Stimulated activated CD8-positive, alpha-beta memory T cell treated with anti-CD3 and anti-CD28 coated beads, Interleukin-7, amount 100 ng/mL, for 24 hours (primary cell): ENCODE measurements around the gene SEMA3C.

ENCODE experiments used
- DNase-seq: peaks from one replicate; pipeline ENCODE4 v3.0.0-alpha.2; 2020; ENCODE audit warnings: low read depth

Gene SEMA3C

DNA sequence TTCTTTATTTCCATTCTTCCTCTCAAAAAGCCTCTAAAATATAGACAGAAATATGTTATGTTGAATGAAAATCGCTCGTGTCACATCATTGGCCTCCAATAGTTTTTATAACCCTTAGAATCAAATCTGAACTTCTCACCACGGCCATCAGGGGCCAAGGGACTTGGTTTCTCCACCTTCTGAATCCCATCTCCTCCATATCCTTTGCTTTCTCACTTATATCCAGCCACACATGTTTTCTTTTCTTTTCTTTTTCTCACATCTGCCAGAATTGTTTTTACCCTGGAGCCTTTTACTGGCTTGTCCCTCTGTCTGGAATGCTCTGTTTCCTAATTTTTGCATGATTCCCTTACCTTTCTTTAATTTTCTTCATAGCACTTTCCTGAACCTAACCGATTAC is 184.8 kb downstream of the SEMA3C start:
- no peak for DNase-seq

DNA sequence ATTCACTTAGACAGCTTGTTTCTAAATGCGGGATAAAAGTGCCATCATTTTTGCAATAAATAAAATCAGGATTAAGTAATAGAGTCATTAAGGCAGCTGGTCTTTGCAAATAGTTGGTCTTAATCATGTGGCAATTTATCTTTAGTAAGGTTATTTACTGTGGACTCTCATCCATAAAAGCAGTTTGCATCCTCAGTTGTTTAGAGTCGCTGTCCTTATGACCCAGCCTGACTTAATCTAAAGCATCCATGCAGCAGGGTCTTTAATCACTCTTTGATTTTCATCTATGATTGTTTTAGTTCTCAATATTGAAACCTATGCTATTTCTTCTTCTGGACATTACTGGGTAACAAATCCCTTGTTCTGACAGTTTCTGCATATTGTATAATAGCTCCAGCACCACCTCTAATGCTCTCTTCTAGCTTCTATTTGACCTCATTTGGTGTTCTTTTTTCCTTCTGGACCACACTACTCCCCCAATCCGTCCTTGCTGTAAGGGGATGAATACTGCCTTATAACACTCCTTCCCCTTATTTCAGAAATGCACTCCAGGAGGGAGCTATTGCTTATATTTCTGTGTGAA is 185.4 kb downstream of the SEMA3C start:
- DNase-seq = no peak

DNA sequence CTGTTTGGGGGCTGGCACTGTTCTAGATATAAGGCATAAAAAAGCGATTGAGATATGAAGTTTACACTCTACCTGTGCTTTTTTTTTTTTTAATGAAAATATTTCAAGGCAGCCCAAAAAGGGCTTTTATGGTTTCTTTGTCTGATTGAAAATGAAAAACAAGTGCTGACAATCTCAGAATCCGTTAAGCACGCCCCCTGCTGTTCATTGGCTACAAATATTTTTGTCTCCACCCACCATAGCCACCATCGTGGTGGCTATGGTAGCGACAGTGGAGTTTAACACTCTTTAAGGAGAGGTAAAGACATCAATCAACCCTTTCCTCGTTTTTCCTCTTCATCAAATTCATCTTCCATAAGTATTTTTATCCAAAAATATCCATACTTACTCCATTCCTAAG is 186.2 kb downstream of the SEMA3C start:
- no peak for DNase-seq

DNA sequence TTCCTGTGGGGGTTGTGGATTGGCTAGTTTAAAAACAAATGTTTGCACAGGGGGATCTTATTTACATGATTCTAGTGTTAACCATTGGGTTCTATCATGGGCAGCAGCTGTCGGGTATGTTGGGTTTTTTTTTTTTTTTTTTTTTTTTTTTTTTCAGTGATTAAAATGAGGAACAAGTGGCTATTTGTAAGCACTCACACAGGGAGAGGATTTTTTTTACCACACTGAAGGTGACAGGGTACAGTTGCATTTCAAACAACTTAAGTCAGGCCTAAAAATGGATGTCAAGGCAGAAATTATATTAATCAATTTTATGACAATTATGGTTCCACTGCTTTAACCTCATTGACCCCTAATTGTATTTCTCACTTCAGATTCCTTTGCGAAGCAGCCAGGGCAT is 187.6 kb downstream of the SEMA3C start:
- DNase-seq = no peak

DNA sequence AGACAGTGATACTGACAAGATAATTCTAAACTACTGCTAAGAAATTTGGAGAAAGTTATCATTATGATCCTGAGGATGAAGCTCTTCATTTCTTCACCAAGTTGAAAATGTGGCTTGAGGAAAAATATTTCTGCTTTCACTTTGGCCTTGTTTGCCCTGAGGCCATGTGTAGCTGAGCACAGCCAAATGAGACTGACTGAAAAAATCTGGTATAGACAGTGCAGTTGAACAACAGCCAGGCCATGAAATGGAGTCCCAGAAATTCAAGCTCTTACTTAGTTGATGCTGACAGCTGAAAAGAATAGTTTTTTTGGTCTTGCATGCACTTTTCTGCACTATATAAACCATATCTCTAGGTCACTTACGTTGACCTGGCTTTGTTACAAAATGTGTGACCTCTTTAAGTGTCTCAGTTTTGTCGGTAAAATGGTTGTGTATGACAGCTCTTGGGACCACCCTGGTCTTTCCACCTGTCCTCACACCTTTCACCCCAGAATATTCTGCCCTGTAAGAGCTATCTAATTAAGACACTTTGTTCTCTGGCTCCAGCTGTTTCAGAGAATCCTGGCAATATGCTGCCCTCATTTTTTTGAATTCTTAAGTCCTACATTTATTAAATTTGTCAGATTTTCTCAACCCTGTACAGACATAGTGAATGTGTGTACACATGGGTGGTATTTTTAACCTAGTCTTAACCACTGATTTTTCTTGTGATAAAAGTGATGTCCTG is 189.1 kb downstream of the SEMA3C start:
- DNase-seq = no peak

DNA sequence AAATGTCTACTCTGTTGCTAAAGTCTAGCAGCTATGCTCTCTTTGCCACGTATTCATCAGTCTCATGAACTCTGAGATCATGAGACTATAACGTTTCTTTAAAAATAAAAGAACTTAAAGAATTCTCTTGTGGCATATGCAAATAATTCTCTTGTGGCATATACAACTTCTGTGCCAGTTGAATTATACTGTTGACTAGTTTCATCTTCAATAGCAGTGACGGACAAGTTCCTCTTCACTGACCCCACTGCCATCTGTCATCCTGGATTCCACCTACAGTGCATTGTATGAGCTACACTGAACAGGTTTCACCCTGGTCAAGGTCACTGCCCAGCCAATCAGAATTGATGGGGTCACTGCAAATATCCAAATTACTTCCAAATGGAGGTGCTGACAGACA is 192.2 kb downstream of the SEMA3C start:
- DNase-seq = no peak

DNA sequence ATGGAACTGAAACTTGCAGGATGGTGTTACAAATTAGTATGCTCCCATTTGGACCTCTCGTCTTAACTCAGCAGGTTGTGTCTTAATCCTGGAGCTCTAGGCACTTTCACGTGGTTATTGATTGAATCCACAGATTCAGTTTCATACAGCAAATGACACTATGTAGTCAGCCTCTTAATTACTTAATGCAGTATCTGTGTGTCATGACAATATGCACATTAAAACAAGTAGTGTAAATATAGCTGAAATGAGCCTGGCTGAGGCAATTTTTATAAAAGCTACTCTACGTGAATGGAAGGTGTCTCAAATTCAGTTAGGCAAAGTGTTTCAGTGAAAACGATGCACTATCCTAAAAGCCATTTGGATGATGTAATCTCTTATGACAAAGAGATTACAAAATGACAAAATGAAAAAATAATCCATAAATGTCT is 193.7 kb downstream of the SEMA3C start:
- DNase-seq = no peak

DNA sequence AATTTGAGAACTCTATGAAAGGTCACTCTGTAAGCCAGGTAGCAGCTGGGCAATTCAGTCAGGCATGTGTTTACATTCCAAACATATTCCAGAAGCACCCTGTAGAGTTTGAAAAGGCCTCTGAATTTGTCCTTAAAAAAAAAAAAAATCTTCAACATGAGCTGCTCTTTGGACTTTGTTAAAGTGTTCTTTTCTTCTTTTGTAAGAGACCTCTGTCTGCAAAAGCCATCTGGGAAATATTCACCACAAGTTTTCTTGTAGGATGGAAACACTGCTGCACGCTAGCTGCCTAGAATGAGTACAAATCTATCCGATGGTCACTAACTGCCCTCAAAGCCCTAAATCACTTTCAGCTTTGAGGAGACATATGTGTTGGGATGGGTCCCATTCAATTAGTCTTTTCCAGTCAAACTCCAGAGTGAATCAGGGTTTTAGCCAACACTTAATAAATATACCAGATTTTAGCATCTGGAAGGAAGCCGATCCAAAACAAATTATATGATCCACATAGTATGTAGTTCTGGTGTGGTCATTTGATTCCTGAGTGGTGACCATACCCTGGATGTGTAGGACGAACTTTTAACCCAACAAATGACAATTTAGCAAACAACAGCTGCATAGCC is 194.5 kb downstream of the SEMA3C start:
- DNase-seq = no peak

DNA sequence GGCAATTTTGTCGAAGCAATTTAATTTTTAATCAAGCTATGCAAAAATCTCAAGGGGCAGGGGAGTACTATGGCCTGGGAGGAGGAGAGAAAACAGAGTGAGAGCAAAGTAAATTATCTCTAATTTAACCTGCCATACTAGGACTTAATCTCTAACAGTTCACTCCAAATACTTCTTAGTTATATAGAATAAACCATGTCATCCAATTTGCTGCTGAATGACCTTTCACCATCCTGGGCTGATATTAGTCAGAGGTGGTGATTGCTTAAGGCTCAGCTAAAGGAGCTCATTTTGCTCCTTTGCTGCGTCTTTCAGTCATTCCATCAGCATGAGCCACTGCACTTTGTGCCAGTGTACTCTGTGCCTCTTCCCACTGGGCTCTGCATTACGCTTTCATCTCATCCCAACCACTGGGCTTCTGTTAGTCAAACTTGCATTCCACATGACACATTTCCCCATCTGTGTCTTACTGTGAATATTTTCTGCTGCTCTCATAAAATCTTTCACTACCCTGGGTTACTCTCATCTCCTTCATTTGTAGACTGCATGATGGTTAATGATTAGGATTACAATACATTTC is 196.1 kb downstream of the SEMA3C start:
- no peak for DNase-seq

DNA sequence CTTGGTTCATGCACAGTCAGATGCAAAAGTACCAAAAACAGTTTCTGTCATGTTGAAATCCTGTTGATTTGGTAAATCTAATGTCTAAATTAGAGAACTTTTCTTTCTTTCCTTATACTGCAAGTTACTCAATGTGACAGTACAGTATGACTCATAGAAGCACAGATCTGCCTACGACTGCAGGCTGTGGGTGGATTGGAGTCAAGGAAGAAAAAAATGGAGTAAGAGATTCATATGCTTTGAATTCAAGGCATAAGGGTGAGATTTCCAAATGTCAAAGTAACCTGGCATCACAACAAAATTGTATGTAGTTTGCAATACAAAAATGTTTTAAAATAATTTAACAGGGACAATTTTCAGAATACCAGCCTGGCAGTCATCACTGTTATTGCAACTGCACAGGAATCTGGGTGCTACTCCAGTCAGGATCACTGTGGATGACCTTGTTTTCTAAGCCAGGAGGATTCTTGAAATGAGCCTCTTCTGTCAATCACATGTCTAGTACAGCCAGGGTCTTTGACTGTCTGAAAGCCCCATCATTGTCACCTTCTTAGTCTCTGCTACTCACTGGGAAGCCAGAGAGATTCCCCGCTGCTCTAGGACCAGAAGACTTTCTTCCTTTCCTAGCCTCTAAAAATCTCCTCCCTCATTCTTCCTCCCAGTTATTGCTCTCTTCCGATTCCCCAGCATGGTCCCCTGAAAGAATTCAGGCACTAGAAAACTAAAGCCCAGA is 196.8 kb downstream of the SEMA3C start:
- DNase-seq = no peak

DNA sequence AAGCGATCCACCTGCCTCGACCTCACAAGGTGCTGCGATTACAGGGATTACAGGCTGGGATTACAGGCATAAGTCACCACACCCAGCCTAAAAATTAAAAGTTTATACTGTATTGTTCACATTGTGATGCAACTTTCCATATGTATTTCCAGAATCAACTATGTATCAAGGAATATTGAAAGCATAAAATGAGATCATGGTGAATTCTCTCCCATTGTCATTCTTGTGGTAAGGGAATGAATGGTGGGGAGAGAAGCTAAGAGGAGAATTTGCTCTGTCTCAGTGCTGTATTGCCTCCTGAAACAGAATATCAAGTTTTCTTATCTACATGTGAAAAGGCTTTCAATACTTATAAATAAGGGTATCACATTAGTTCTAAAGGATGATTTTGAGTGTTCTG is 198.7 kb downstream of the SEMA3C start:
- DNase-seq = no peak

DNA sequence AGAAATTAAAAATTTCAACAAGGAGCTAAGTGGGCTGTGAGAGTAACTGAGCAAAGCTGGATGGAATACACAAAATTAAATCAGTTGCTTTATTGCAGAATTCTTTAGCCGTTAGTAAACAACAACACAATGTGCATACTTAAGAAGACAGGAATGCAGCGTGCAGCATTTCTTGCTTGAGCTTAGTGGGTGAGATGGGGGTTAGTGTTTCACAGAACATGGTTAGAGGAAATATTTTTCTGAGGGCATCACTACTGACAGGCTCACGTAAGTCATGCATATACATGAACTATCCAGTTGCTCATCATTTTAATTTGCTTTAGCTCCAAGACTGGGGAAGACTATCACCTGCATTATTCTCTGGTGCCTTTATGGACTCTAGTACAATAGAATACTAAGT is 199.6 kb downstream of the SEMA3C start:
- DNase-seq = no peak

DNA sequence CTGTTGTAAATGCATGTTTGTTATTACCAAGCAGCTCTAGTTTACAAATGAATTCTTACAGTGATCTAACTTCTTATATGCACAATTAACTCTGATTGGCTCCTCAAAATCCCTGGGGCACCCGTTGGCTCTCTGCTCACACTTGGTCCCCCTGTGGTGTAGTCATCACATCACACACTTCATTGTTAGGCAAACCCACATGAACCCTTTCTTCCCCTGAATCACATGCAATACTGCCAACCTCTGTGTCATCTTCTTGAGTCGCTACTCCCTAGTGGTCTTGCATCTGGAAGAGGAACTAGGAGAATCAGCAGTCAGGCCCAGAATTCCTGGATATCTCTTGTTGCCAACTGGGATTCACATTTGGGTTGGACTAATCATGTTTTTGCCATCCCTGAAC is 207.3 kb downstream of the SEMA3C start:
- DNase-seq = no peak

DNA sequence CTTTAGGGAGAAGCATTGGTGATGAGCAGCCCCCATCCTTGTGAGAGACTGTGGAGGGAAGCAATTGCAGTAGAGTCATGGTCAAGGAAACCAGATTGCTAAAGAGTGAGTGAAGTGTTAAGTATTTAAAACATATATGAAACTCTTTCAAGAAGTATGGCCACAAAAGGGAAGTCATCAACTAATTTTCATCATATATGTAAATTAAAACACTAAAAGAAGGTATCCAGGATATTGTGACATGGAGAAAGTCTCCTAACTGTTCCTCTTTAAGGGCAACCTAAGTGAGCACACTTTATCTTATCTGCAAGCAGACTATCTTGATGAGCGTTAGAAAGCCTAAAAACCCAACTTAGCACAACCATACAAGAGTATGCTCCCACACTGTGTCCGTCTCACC is 210.7 kb downstream of the SEMA3C start:
- no peak for DNase-seq

DNA sequence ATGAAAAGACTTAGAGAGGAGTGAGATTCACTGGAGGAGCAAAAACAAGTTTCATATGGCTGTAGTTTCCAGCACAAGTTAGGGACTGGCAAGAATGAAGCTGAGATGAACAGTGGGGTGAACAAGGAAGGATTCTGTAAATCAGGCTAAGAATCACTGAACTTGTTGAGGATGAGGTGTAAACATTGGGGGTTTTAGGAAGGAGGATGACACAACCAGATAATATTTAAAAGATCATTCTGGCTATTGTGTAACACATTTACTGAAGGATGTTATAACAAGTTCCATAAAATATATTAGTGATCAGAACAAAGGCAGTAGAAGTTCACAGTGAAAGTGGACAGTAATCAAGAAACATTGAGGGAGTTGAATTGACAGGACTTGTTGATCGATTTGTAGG is 211.5 kb downstream of the SEMA3C start:
- DNase-seq = no peak

DNA sequence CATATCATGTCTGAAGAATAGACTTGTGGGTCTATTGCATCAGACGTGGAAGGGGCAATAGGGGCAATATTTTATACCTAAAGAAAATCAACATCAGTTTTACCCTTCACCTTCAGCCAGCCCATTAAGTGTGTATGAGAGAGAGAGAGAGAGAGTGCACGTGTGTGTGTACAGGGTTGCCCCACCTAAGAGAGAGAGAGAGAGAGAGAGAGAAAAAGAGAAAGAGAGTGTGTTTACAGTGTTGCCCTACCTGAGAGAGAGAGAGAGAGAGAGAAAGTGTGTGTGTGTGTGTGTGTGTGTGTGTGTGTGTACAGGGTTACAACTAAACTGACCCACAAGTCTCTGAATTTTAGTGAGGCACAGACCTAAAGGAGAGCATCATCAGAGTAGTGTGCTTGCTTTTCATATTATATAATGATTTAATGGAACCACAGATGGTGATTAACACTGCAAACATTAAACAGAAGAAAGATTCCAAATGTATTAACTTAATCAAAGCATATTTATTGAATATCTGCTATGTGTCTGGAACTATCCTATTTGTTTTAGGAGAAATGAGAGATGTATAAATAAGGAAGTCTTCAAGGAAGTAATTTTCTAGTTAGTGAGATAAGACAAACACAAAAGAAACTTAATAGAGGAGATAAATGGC is 213.6 kb downstream of the SEMA3C start:
- no peak for DNase-seq

DNA sequence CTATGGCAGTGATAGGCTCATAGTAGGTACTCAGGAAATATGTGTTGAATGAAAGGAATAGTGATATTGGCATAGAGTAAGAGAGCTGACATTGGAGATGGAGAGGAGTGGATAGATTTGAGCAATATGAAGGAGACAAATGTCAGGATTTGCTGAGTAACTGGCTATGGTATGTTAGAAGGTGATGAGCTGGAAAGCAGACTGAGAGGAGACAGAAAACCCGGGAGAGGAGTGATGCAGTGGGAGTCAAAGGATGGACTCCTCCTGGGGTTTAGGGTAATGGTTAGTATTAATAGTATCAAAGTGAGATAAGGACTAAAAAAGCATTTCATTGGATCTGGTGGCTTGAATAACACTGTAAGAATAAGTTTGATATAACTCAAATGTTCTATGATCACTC is 215.6 kb downstream of the SEMA3C start:
- DNase-seq = no peak

DNA sequence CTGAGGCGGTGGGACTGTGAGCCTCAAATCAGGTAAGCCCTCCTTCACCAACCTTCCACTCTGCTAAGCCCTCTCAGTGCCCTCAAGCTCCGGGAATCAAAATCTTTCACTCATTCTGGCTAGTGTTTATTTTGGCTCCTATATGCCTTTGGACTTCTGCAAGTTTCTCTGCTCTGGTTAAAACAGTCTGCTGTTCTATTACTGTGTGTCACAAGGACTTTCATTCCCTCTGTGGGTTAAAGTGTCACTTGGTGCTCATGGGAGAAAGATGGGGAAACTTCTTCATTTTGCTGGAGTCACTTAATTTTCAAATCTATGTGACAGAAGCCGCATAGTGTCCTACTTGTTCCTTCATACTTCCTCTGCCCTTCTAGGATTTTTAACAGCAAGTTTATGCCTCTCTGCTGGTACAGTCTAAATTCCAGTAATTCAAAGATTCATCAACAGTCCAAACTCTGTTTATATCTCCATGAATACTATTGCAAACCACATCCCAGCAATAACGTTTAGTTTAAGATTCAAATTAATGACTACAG is 219.1 kb downstream of the SEMA3C start:
- DNase-seq = no peak

DNA sequence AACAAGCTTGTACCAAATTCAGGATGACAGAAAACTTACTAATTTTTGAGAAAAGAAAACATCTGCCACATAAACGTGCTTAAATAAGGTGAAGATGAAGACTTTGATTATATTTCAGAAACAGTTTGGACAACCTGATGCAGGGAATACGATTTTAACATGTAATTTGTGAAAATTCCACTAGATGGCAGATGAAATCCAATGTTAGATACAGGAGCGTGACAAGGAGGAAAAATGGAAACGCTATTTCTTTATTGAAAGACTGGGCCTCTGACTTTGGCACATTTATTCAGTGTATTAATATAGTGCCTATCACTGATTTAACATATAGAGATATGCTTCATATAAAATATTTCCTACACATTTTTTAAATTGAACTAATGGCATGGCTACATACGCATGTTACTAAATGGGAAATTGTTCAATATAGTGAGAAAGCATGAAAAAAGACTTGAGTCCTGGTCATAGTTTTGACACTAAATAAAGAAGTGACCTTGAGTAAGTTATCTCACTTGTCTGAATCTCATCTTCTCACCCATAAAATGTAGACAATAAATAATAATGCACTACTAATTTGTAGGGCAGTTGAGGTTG is 219.7 kb downstream of the SEMA3C start:
- DNase-seq = no peak
